ENCODE measurements around the gene MYOZ3. TPM values are rescaled to one million over a fixed set of nuclear protein-coding genes. Genes with fewer than 3 reads are reported as not detected.

Gene MYOZ3
- total and polyA plus RNA-seq, 10 of the 15 experiments (the other 5 are each of a cell fraction or from before 2014, with no cell fraction given), result 0.04 to 1.1 (median 0.10) TPM; not detected in 4

DNA sequence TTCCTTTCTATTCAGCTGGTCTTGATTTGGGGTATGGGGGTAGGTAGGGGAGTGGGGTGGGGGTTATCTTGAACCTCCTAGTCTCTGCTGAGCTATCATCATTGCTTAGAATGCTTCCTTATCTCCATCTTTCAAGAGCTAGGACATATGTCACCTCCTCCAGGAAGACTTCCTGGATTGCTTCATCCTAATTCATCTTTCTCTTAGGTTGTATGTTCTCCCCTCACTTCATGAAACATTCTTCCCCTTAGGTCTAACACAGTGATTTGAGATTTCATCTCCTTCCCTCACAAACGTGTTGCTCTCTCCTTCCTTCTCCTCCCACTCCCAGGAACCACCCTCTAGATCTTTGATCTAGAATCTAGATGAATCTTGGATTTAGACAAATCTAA, 23.0 kb upstream of the MYOZ3 start:
- no peak overlapping the region for H3K9ac ChIP-seq (ENCODE audit: control insufficient read depth, insufficient read depth, low read length)
- intact Hi-C loops (cut with micrococcal nuclease; ENCODE audit: unreplicated experiment) (no loop called here), in situ Hi-C loops (cut with MboI) (no loop called here)
- POLR2A ChIA-PET, result no interaction called here
- no peak overlapping the region for H3K4me2 ChIP-seq (ENCODE audit: control insufficient read depth, insufficient read depth)
- H2AFZ ChIP-seq (ENCODE audit: control insufficient read depth, low read depth, low read length), result no peak overlapping the region
- BruUV-seq (replicated peaks), result no TSS peak
- H3K27ac ChIP-seq (ENCODE audit: control insufficient read depth, insufficient read depth), result no peak overlapping the region
- H4K20me1 ChIP-seq (ENCODE audit: control insufficient read depth, insufficient read depth), result no peaks in the 10 kb centered on the region
- SMC1A ChIA-PET (ENCODE audit: uncharacterized antibody, unreplicated experiment), result interaction anchor here (1.0 kb wide), 1 partner anchor 11 kb away, joined by 4 read pairs; no protein-coding TSS in a partner anchor
- DNase-seq (ENCODE audit: low read depth, low spot score) (no peak), FAIRE-seq (no peak), ATAC-seq (no peak)
- RAD21 ChIA-PET (ENCODE audit: unreplicated experiment), result no interaction called here
- no peaks in the 10 kb centered on the region for H3K27me3 ChIP-seq (replicated peaks in 1 of 2; ENCODE audit: control insufficient read depth in 2 of 2, insufficient read depth in 2 of 2, low read length in 1 of 2)
- H3K4me3 ChIP-seq, result no peak overlapping the region
- H3K9me3 ChIP-seq (replicated peaks; ENCODE audit: control insufficient read depth, insufficient read depth, low read length), result no peaks in the 10 kb centered on the region
- no peaks in the 10 kb centered on the region for H3K79me2 ChIP-seq (ENCODE audit: control insufficient read depth, insufficient read depth, low read length)
- no peaks in the 10 kb centered on the region for H3K4me1 ChIP-seq (ENCODE audit: control insufficient read depth, insufficient read depth, low read length)
- H3K36me3 ChIP-seq (ENCODE audit: control insufficient read depth in 2 of 2, insufficient read depth in 2 of 2, low read length in 1 of 2), result no peaks in the 10 kb centered on the region; a peak in 1 of 4 replicates
- CTCF ChIA-PET, result interaction anchor here (2.1 kb wide), 1 partner anchor 15 kb away, joined by 8 read pairs; no protein-coding TSS in a partner anchor
- TF ChIP-seq SIN3A (IDR thresholded peaks at IDR 0.05; ENCODE audit: low read depth, low read length), result no peak
- TF ChIP-seq BCL11A (IDR thresholded peaks at IDR 0.05; ENCODE audit: low read depth, low read length), result no peak
- 0 out of 2 replicates have a peak, but pooled peaks have one; percentile 46 for TF ChIP-seq SMARCA5 (IDR thresholded peaks at IDR 0.05)
- TF ChIP-seq NKRF (conservative IDR thresholded peaks at IDR 0.05), result no peak
- no peak for TF ChIP-seq ZZZ3 (IDR thresholded peaks at IDR 0.05; ENCODE audit: control insufficient read depth, insufficient read length, low read depth)
- 0% methylated on average over 1 of the region's 1 CpG for WGBS (ENCODE audit: insufficient coverage, insufficient replicate concordance, low lambda C conversion rate, missing lambda C conversion rate)
